D721Med (cell line): ENCODE data around the gene RAB8B.

Source experiments
- DNase-seq: peaks from one replicate; pipeline ENCODE4 v3.0.0; 2011; ENCODE audit warnings: low spot score; ENCODE audit not compliant: insufficient read length
- FAIRE-seq: peaks from 2 replicates; lab custom pipeline; 2011; peaks lifted over from hg19 to GRCh38; lab: Jason Lieb, UNC
- CTCF ChIP-seq: IDR thresholded peaks from 2 replicates; pipeline ENCODE4 v1.5.1; 2012; ENCODE audit warnings: mild to moderate bottlenecking, control low read depth; ENCODE audit not compliant: insufficient read depth; ENCODE audit errors: missing control alignments

Gene RAB8B

GRCh38 chr15:63306492-63307073, 117.2 kb downstream of the RAB8B start:
- DNase-seq (no peak), FAIRE-seq (no peak)
- no peak for TF ChIP-seq CTCF

- no peak for TF ChIP-seq CTCF
- FAIRE-seq = no peak
Observed at GRCh38 chr15:63308491-63308890, 119.1 kb downstream of the RAB8B start.

GRCh38 chr15:63308947-63309346, 119.5 kb downstream of the RAB8B start:
- no peak for TF ChIP-seq CTCF
- FAIRE-seq = no peak
- DNase-seq = no peak

More at GRCh38 chr15:63308491-63308890, 119.1 kb downstream of the RAB8B start:
- no peak for DNase-seq

GRCh38 chr15:63310646-63311045, 121.2 kb downstream of the RAB8B start:
- no peak for TF ChIP-seq CTCF
- FAIRE-seq (no peak), DNase-seq (no peak)

- FAIRE-seq = no peak
Observed at GRCh38 chr15:63312286-63312685, 122.9 kb downstream of the RAB8B start.

GRCh38 chr15:63313825-63314224, 124.4 kb downstream of the RAB8B start:
- DNase-seq = no peak
- TF ChIP-seq CTCF = no peak
- FAIRE-seq = no peak

More at GRCh38 chr15:63312286-63312685, 122.9 kb downstream of the RAB8B start:
- TF ChIP-seq CTCF = no peak
- DNase-seq = no peak

GRCh38 chr15:63314409-63314808, 125.0 kb downstream of the RAB8B start:
- FAIRE-seq = no peak
- no peak for TF ChIP-seq CTCF
- DNase-seq = no peak
